GM12878 (cell line): ENCODE measurements around the gene HSD17B10. TPM values are rescaled to one million over a fixed set of nuclear protein-coding genes. Genes with fewer than 3 reads are reported as not detected.

Experiments used
- ATAC-seq: fragments of 200-7000 bp; cut with Tn5 transposase; 3 replicates; pipeline ENCODE4 v1.9.1; 2020; ENCODE audit warnings: mild to moderate bottlenecking, moderate library complexity
- BruUV-seq: library from RNA; stranded (reverse); fragments of 400-500 nt; replicated peaks from 2 replicates; lab custom pipeline; 2021; lab: Mats Ljungman, UMichigan
- CTCF ChIA-PET: fragments of 300-600 bp; sonication (Branson Sonifier 250); formaldehyde crosslinking; extraction: SDS; loops from one replicate; lab custom pipeline; 2021; ENCODE audit warnings: inconsistent platforms; lab: Yijun Ruan, JAX
- POLR2A ChIA-PET: fragments of 350-600 bp; formaldehyde crosslinking; extraction: SDS; loops from one replicate; lab custom pipeline; 2021; ENCODE audit warnings: inconsistent platforms; lab: Charles Lee
- RAD21 ChIA-PET: fragments of 300-600 bp; sonication (Branson Sonifier 250); formaldehyde crosslinking; loops from one replicate; lab custom pipeline; 2023; ENCODE audit warnings: antibody characterized with exemption; ENCODE audit not compliant: unreplicated experiment; lab: Charles Lee
- SMC1A ChIA-PET: fragments of 300-600 bp; sonication (Branson Sonifier 250); formaldehyde crosslinking; loops from one replicate; lab custom pipeline; 2023; ENCODE audit not compliant: unreplicated experiment, uncharacterized antibody; lab: Charles Lee
- DNase-seq: peaks from one replicate; pipeline ENCODE4 v3.0.0-alpha.2; 2011; ENCODE audit warnings: low read depth, low spot score
- FAIRE-seq: peaks from 3 replicates; lab custom pipeline; 2011; peaks lifted over from hg19 to GRCh38; lab: Jason Lieb, UNC
- H2AFZ ChIP-seq: 2 replicates; pipeline ENCODE4 v1.6.0; 2011; ENCODE audit warnings: low read depth, low read length, control low read depth; ENCODE audit not compliant: control insufficient read depth
- H3K27ac ChIP-seq: 2 replicates; pipeline ENCODE4 v1.5.1; 2011; ENCODE audit warnings: control low read depth; ENCODE audit not compliant: control insufficient read depth, insufficient read depth
- H3K27me3 ChIP-seq, 2 experiments: replicated peaks in 1 of 2; 2 replicates each; pipeline versions ENCODE4 v1.6.0 to v1.6.1; 2011; ENCODE audit warnings: low read length in 1 of 2; ENCODE audit not compliant: control insufficient read depth in 2 of 2, insufficient read depth in 2 of 2
- H3K36me3 ChIP-seq, 2 experiments: 2 replicates each; pipeline ENCODE4 v1.5.1; 2011; ENCODE audit warnings: low read length in 1 of 2; ENCODE audit not compliant: control insufficient read depth in 2 of 2, insufficient read depth in 2 of 2
- H3K4me1 ChIP-seq: 2 replicates; pipeline ENCODE4 v1.6.1; 2011; ENCODE audit warnings: mild to moderate bottlenecking, low read length, moderate library complexity, mixed read lengths; ENCODE audit not compliant: control insufficient read depth, insufficient read depth
- H3K4me2 ChIP-seq: 2 replicates; pipeline ENCODE4 v1.6.0; 2011; ENCODE audit warnings: control low read depth; ENCODE audit not compliant: control insufficient read depth, insufficient read depth
- H3K4me3 ChIP-seq: fragments of 200-600 bp; sonication (generic); 2 replicates; pipeline ENCODE4 v1.5.1; 2016
- H3K79me2 ChIP-seq: 2 replicates; pipeline ENCODE4 v1.6.0; 2011; ENCODE audit warnings: low read length; ENCODE audit not compliant: control insufficient read depth, insufficient read depth
- H3K9ac ChIP-seq: 2 replicates; pipeline ENCODE4 v1.8.0; 2011; ENCODE audit warnings: low read length, control low read depth, mixed read lengths; ENCODE audit not compliant: control insufficient read depth, insufficient read depth
- H3K9me3 ChIP-seq: replicated peaks from 3 replicates; pipeline ENCODE4 v1.5.1; 2011; ENCODE audit warnings: mild to moderate bottlenecking, low read length; ENCODE audit not compliant: control insufficient read depth, insufficient read depth
- H4K20me1 ChIP-seq: 2 replicates; pipeline ENCODE4 v1.6.0; 2011; ENCODE audit not compliant: control insufficient read depth, insufficient read depth
- HCFC1 ChIP-seq: fragments of 150-350 bp; IDR thresholded peaks from 2 replicates; pipeline ENCODE4 v1.6.1; 2014; ENCODE audit warnings: low read length
- MYB ChIP-seq: fragments of 150-350 bp; IDR thresholded peaks from 2 replicates; pipeline ENCODE4 v1.6.1; 2014; ENCODE audit warnings: mild to moderate bottlenecking, low read depth, low read length, borderline replicate concordance
- PAX8 ChIP-seq: fragments of 450-650 bp; IDR thresholded peaks from 2 replicates; pipeline ENCODE4 v1.6.1; 2017; ENCODE audit warnings: mild to moderate bottlenecking, moderate library complexity
- USF1 ChIP-seq: IDR thresholded peaks from 2 replicates; pipeline ENCODE4 v1.6.1; 2011; ENCODE audit warnings: borderline replicate concordance, low read depth, mild to moderate bottlenecking, moderate library complexity, mixed read lengths, low read length; ENCODE audit not compliant: insufficient read depth; ENCODE audit errors: extremely low read length
- ZBTB4 ChIP-seq: fragments of 450-650 bp; formaldehyde crosslinking; IDR thresholded peaks from 2 replicates; pipeline ENCODE4 v1.4.0; 2022; ENCODE audit warnings: mild to moderate bottlenecking, moderate library complexity
- WGBS: methylation state at CpG from one replicate; pipeline ENCODE4 v1.1.6; 2016; ENCODE audit warnings: low lambda C conversion rate; ENCODE audit not compliant: insufficient replicate concordance, insufficient coverage; ENCODE audit errors: missing lambda C conversion rate; 5-methylcytosine and 5-hydroxymethylcytosine counted together
- in situ Hi-C: fragments of 300-500 bp; cut with MboI; formaldehyde crosslinking; loops from 9 replicates; pipeline ENCODE4 v1.14.3; 2018; ENCODE audit warnings: mixed read lengths
- intact Hi-C: fragments of 100-400 bp; cut with micrococcal nuclease; formaldehyde crosslinking; loops from one replicate; pipeline ENCODE4 v1.14.2; 2022; ENCODE audit not compliant: unreplicated experiment
- polyA plus RNA-seq, 11 experiments: library from polyadenylated mRNA; depleted of rRNA in 4 of 11; unstranded in 6 of 11; stranded (reverse) in 5 of 11; fragments of >200 nt; fragmentation: Nextera tagmentation in 4 of 11; fragmentation: Illumina TruSeq in 1 of 11; extraction: Ambion mirVana in 4 of 11; extraction: Trizol in 1 of 11; gene quantifications; 1 replicate in 1 of 11; 2 replicates in 10 of 11; pipeline versions ENCODE4 v1.2.1 to v1.2.3, GENCODE V29; 2011 to 2016; ENCODE audit warnings: inconsistent platforms in 2 of 11, missing spikeins in 2 of 11, low read depth in 1 of 11
- total RNA-seq, 4 experiments: library from RNA; depleted of rRNA in 3 of 4; stranded (reverse); fragments of >200 nt in 3 of 4; fragmentation: Illumina TruSeq in 1 of 4; extraction: Trizol in 1 of 4; gene quantifications; 2 replicates each; pipeline versions ENCODE4 v1.2.1 to v1.2.3, GENCODE V29; 2013 to 2021

Gene HSD17B10
- total and polyA plus RNA-seq, 10 of the 15 experiments (the other 5 are each of a cell fraction or from before 2014, with no cell fraction given): 43.7 to 313 (median 187) TPM

- no peak for TF ChIP-seq HCFC1
Measured at GRCh38 chrX:53430231-53430630, 3.9 kb downstream of the HSD17B10 start (continued).

GRCh38 chrX:53429755-53430154, 4.4 kb downstream of the HSD17B10 start:
- Histone ChIP-seq H4K20me1 (peaks cover 2% of the 10 kb centered on the region; the same call in 1 of the 2 replicates), H3K27ac (no peak overlapping the region), H3K79me2 (peaks cover 9% of the 10 kb centered on the region), H3K9ac (no peak overlapping the region), H3K27me3 (no peaks in the 10 kb centered on the region), H3K9me3 (no peaks in the 10 kb centered on the region), H3K4me2 (no peak overlapping the region), H3K4me3 (no peak overlapping the region), H3K36me3 (no peaks in the 10 kb centered on the region; a peak in 1 of 4 replicates), H3K4me1 (peaks cover 2% of the 10 kb centered on the region; the same call in 1 of the 2 replicates), H2AFZ (no peak overlapping the region)
- ChIA-PET SMC1A (no interaction called here), POLR2A (no interaction called here), RAD21 (no interaction called here), CTCF (no interaction called here)
- 84% methylated on average over 8 of the region's 8 CpGs for WGBS
- no TSS peak for BruUV-seq
- no peak for FAIRE-seq
- no peak for DNase-seq
- in situ Hi-C loops: loop anchor here (5.0 kb wide), 1 partner anchor 117 kb away; no protein-coding TSS in a partner anchor
- intact Hi-C loops: no loop called here
- no peak for ATAC-seq
- no peak for TF ChIP-seq PAX8
- TF ChIP-seq MYB: no peak
- no peak for TF ChIP-seq USF1
- TF ChIP-seq ZBTB4 (CRISPR knock-in tag): no peak
